GM23338 (cell line): ENCODE results near the gene ATP1A3. TPM values are rescaled to one million over a fixed set of nuclear protein-coding genes. Genes with fewer than 3 reads are reported as not detected.

Source experiments
- ATAC-seq: fragments of 200-7000 bp; cut with Tn5 transposase; 3 replicates; pipeline ENCODE4 v1.9.1; 2020
- DNase-seq: peaks from one replicate; pipeline ENCODE4 v3.0.0-alpha.2; 2015; ENCODE audit warnings: low spot score
- H2AFZ ChIP-seq: fragments of 200-600 bp; sonication (generic); 2 replicates; pipeline ENCODE4 v1.8.0; 2016; ENCODE audit warnings: antibody characterized with exemption, mild to moderate bottlenecking, moderate library complexity
- H3F3A ChIP-seq: fragments of 200-600 bp; sonication (generic); replicated peaks from 2 replicates; pipeline ENCODE4 v1.8.0; 2017; ENCODE audit warnings: antibody characterized with exemption, mixed run types, low read depth
- H3K27ac ChIP-seq: fragments of 200-600 bp; sonication (generic); 2 replicates; pipeline ENCODE4 v1.6.1; 2016; ENCODE audit warnings: low read depth
- H3K27me3 ChIP-seq: fragments of 200-600 bp; sonication (generic); 2 replicates; pipeline ENCODE4 v1.8.0; 2016; ENCODE audit warnings: mild to moderate bottlenecking, mixed run types, moderate library complexity; ENCODE audit not compliant: insufficient read depth
- H3K36me3 ChIP-seq: fragments of 200-600 bp; sonication (generic); 2 replicates; pipeline ENCODE4 v1.8.0; 2016; ENCODE audit warnings: mild to moderate bottlenecking; ENCODE audit not compliant: insufficient read depth
- H3K4me1 ChIP-seq: fragments of 200-600 bp; sonication (generic); 2 replicates; pipeline ENCODE4 v1.8.0; 2016; ENCODE audit warnings: mild to moderate bottlenecking, moderate library complexity; ENCODE audit not compliant: insufficient read depth
- H3K4me2 ChIP-seq: fragments of 200-600 bp; sonication (generic); 2 replicates; pipeline ENCODE4 v1.7.1; 2017; ENCODE audit warnings: mixed run types
- H3K4me3 ChIP-seq: fragments of 200-600 bp; sonication (generic); 2 replicates; pipeline ENCODE4 v1.6.1; 2016; ENCODE audit warnings: mixed run types
- H3K79me2 ChIP-seq: fragments of 200-600 bp; sonication (generic); replicated peaks from 2 replicates; pipeline ENCODE4 v1.8.0; 2017; ENCODE audit warnings: mild to moderate bottlenecking; ENCODE audit not compliant: insufficient read depth
- H3K9me2 ChIP-seq: fragments of 200-600 bp; sonication (generic); 2 replicates; pipeline ENCODE4 v1.8.0; 2017; ENCODE audit not compliant: insufficient read depth
- H4K20me1 ChIP-seq: fragments of 200-600 bp; sonication (generic); replicated peaks from 2 replicates; pipeline ENCODE4 v1.8.0; 2017; ENCODE audit warnings: mild to moderate bottlenecking; ENCODE audit not compliant: insufficient read depth
- H3K27ac Mint-ChIP-seq: 2 replicates; pipeline ENCODE4 v1.8.0; 2020; ENCODE audit warnings: inconsistent platforms, mild to moderate bottlenecking, moderate library complexity, mixed read lengths
- H3K27me3 Mint-ChIP-seq: 3 replicates; pipeline ENCODE4 v1.8.0; 2022; ENCODE audit warnings: low read depth, mild to moderate bottlenecking, moderate library complexity, mixed read lengths, inconsistent platforms; ENCODE audit not compliant: insufficient read depth, poor library complexity
- H3K36me3 Mint-ChIP-seq: 3 replicates; pipeline ENCODE4 v1.8.0; 2021; ENCODE audit warnings: low read depth, mild to moderate bottlenecking, inconsistent platforms, moderate library complexity, mixed read lengths
- H3K4me1 Mint-ChIP-seq: 3 replicates; pipeline ENCODE4 v1.8.0; 2020; ENCODE audit warnings: mild to moderate bottlenecking, inconsistent platforms, mixed read lengths
- H3K4me3 Mint-ChIP-seq: 3 replicates; pipeline ENCODE4 v1.8.0; 2021; ENCODE audit warnings: moderate library complexity, mild to moderate bottlenecking, inconsistent platforms, mixed read lengths
- H3K9me3 Mint-ChIP-seq: 3 replicates; pipeline ENCODE4 v1.8.0; 2020; ENCODE audit warnings: moderate library complexity, mild to moderate bottlenecking, inconsistent platforms, mixed read lengths
- CREB1 ChIP-seq: fragments of 250-450 bp; sonication (Bioruptor Pico); IDR thresholded peaks from 2 replicates; pipeline ENCODE4 v1.5.0; 2020; ENCODE audit warnings: low read depth, mild to moderate bottlenecking, moderate library complexity
- EZH2 ChIP-seq: fragments of 200-600 bp; sonication (generic); IDR thresholded peaks from one replicate; pipeline ENCODE4 v1.8.0; 2017; ENCODE audit warnings: antibody characterized with exemption, mild to moderate bottlenecking, low read depth; ENCODE audit not compliant: unreplicated experiment
- EZH2phosphoT487 ChIP-seq: fragments of 200-600 bp; sonication (generic); IDR thresholded peaks from one replicate; pipeline ENCODE4 v1.8.1; 2018; ENCODE audit warnings: antibody characterized with exemption; ENCODE audit not compliant: unreplicated experiment
- JUNB ChIP-seq: IDR thresholded peaks from one replicate; pipeline ENCODE4 v1.6.1; 2016; ENCODE audit warnings: antibody characterized with exemption; ENCODE audit not compliant: unreplicated experiment
- POLR2AphosphoS5 ChIP-seq: IDR thresholded peaks from 2 replicates; pipeline ENCODE4 v1.6.1; 2016; ENCODE audit warnings: antibody characterized with exemption, low read depth
- polyA plus RNA-seq: library from polyadenylated mRNA; unstranded; fragments of >200 nt; fragmentation: Nextera tagmentation; extraction: Ambion mirVana; gene quantifications from 2 replicates; pipeline ENCODE4 v1.2.1, GENCODE V29; 2016
- total RNA-seq: library from RNA; depleted of rRNA; stranded (reverse); fragments of >200 nt; shearing (Covaris generic); gene quantifications from 2 replicates; pipeline ENCODE4 v1.2.3, GENCODE V29; 2014
- TF ChIP-seq, protein P1 (sequence below), 2 experiments: fragments of 200-600 bp in 1 of 2; sonication (generic) in 1 of 2; conservative IDR thresholded peaks; 2 replicates each; pipeline versions ENCODE4 v1.5.1 to v1.6.1; 2016 to 2017; ENCODE audit warnings: antibody characterized with exemption in 2 of 2, low read depth in 2 of 2, mild to moderate bottlenecking in 2 of 2, moderate library complexity in 1 of 2
- TF ChIP-seq, protein P2 (sequence below): IDR thresholded peaks from one replicate; pipeline ENCODE4 v1.6.1; 2018; ENCODE audit warnings: antibody characterized with exemption; ENCODE audit not compliant: unreplicated experiment

The ATP1A3 gene
- total and polyA plus RNA-seq, 2 experiments from 2014 or later: 11.5 to 37.3 TPM

DNA sequence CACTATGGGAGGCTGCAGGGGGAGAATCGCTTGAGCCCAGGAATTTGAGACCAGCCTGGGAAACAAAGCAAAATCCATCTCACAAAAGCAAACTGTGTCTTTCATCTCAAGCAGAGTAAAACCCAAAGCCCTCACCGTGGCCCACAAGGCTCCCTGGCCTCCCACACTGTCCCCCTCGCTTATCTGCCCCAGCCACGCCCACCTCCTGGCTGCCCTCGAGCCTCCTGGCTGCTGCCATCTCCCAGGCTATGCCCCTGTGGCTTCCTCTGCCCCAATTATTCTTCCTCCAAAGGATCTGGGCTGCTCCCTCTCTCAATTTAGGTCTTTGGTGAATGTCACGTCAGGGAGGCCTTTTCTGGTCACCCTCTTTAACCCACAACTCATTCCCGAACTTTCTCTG lies 38.5 kb downstream of the ATP1A3 start:
- Histone ChIP-seq H3K9me2 (no peaks in the 10 kb centered on the region), H2AFZ (no peak overlapping the region), H3K4me3 (no peak overlapping the region), H3K4me1 (peaks cover 9% of the 10 kb centered on the region), H3K4me2 (no peak overlapping the region), H3K79me2 (no peaks in the 10 kb centered on the region), H3K27ac (no peak overlapping the region), H3K27me3 (no peaks in the 10 kb centered on the region), H4K20me1 (peaks cover 5% of the 10 kb centered on the region; the same call in 1 of the 2 replicates), H3F3A (peaks cover 6% of the 10 kb centered on the region; the same call in 1 of the 2 replicates), H3K36me3 (no peaks in the 10 kb centered on the region; the same call in 1 of the 2 replicates)
- Mint-ChIP-seq H3K27me3 (peaks cover 19% of the 10 kb centered on the region), H3K4me1 (peaks cover 16% of the 10 kb centered on the region), H3K4me3 (no peak overlapping the region), H3K27ac (no peak overlapping the region), H3K9me3 (no peaks in the 10 kb centered on the region), H3K36me3 (peaks cover 8% of the 10 kb centered on the region)
- DNase-seq: no peak
- no peak for TF ChIP-seq EZH2phosphoT487
- TF ChIP-seq CREB1 (CRISPR knock-in tag): no peak
- no peak for TF ChIP-seq POLR2AphosphoS5
- TF ChIP-seq, protein P1, sequence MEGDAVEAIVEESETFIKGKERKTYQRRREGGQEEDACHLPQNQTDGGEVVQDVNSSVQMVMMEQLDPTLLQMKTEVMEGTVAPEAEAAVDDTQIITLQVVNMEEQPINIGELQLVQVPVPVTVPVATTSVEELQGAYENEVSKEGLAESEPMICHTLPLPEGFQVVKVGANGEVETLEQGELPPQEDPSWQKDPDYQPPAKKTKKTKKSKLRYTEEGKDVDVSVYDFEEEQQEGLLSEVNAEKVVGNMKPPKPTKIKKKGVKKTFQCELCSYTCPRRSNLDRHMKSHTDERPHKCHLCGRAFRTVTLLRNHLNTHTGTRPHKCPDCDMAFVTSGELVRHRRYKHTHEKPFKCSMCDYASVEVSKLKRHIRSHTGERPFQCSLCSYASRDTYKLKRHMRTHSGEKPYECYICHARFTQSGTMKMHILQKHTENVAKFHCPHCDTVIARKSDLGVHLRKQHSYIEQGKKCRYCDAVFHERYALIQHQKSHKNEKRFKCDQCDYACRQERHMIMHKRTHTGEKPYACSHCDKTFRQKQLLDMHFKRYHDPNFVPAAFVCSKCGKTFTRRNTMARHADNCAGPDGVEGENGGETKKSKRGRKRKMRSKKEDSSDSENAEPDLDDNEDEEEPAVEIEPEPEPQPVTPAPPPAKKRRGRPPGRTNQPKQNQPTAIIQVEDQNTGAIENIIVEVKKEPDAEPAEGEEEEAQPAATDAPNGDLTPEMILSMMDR (conservative IDR thresholded peaks at IDR 0.05; ENCODE audit: low read depth in 2 of 2): no peak
- TF ChIP-seq EZH2: no peak
- TF ChIP-seq, protein P2, sequence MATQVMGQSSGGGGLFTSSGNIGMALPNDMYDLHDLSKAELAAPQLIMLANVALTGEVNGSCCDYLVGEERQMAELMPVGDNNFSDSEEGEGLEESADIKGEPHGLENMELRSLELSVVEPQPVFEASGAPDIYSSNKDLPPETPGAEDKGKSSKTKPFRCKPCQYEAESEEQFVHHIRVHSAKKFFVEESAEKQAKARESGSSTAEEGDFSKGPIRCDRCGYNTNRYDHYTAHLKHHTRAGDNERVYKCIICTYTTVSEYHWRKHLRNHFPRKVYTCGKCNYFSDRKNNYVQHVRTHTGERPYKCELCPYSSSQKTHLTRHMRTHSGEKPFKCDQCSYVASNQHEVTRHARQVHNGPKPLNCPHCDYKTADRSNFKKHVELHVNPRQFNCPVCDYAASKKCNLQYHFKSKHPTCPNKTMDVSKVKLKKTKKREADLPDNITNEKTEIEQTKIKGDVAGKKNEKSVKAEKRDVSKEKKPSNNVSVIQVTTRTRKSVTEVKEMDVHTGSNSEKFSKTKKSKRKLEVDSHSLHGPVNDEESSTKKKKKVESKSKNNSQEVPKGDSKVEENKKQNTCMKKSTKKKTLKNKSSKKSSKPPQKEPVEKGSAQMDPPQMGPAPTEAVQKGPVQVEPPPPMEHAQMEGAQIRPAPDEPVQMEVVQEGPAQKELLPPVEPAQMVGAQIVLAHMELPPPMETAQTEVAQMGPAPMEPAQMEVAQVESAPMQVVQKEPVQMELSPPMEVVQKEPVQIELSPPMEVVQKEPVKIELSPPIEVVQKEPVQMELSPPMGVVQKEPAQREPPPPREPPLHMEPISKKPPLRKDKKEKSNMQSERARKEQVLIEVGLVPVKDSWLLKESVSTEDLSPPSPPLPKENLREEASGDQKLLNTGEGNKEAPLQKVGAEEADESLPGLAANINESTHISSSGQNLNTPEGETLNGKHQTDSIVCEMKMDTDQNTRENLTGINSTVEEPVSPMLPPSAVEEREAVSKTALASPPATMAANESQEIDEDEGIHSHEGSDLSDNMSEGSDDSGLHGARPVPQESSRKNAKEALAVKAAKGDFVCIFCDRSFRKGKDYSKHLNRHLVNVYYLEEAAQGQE: no peak
- ATAC-seq: no peak

DNA sequence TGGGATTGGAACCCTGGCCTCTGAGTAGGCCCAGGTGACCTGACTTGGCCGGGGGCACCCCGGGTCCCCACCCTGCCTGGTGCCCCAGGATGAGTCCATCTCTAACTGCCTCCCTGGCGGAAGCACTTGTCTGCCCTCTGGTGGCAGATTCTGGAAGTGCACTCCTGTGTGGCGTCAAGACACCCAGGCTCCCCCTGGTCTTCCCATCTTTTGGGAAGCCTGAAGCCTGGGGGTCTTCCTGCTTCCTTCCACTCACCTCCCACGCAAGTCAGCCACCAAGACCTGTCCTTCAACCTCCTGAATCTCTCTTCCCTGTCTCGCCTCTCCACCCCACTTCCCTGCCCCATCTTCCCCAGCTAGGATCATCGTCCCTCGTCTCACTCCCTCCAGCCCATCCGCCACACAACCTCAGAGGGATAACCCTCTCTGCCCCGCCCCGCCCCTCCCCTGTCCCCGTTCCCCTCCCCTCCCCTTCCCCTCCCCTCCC lies 42.3 kb downstream of the ATP1A3 start:
- no peaks in the 10 kb centered on the region for H3K79me2 ChIP-seq
- 0 out of 2 replicates have a peak, but pooled peaks cover 3% of the 10 kb centered on the region for H3F3A ChIP-seq
- no peaks in the 10 kb centered on the region for H3K36me3 ChIP-seq
- no peaks in the 10 kb centered on the region for H3K9me2 ChIP-seq
- no peaks in the 10 kb centered on the region for H3K4me1 ChIP-seq
- Mint-ChIP-seq H3K4me1 (no peaks in the 10 kb centered on the region), H3K4me3 (peak overlapping the region; percentile 61), H3K9me3 (no peaks in the 10 kb centered on the region), H3K27ac (no peak overlapping the region), H3K36me3 (peaks cover 3% of the 10 kb centered on the region; the same call in 2 of the 3 replicates), H3K27me3 (peaks cover 10% of the 10 kb centered on the region)
- TF ChIP-seq CREB1 (CRISPR knock-in tag) (0 out of 2 replicates have a peak, but pooled peaks have one; percentile 9), JUNB (no peak)
- TF ChIP-seq, protein P1 (conservative IDR thresholded peaks at IDR 0.05; ENCODE audit: low read depth in 2 of 2): peak; percentile 92 to 95
- no peak overlapping the region for H3K27ac ChIP-seq
- H3K4me3 ChIP-seq: peak overlapping the region; percentile 51
- H3K4me2 ChIP-seq: peak overlapping the region; percentile 78
- no peaks in the 10 kb centered on the region for H4K20me1 ChIP-seq
- H2AFZ ChIP-seq: no peak overlapping the region
- DNase-seq (peak; percentile 94), ATAC-seq (peak; percentile 97)
- no peaks in the 10 kb centered on the region for H3K27me3 ChIP-seq
